ENCODE data around the gene UGT1A10.
"Not testable (repeated sequence)": the region's sequence is repeated elsewhere in the genome, so short reads cannot be mapped to it uniquely, and the experiment has no call there.

The UGT1A10 gene

DNA sequence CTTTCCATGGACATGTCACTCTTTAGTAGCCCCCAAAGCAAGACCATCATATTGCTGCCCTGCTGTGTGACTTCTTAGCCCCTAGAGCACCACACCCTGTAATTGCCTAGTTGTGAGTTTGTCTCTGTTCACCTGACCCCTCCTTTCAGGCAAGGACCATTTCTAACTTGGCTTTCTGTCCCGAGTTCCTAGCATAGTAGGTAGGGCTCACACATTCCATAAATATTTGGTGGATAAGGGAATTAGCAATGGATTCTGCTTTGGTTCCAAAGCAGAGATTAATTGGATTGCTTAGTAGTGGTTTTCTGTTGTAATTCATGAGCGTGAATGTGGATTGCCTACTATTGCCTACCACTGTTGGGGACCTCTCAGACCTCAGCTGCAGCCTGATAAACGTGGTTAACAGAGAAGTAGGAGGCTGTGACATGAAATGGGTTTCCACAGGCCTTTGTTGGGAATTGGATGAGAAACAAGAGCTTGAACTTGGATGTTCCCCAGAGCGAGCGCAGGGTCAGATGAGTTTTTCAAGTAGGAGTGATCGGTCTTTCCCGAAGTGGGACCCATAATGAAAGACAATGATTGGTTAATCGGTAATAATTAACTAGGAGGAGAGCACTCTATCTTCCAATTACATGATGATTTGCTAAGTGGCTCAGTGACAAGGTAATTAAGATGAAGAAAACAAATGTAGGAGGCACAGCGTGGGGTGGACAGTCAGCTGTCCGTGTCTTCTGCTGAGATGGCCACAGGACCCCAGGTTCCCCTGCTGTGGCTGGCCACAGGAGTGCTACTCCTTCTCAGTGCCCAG, 110.4 kb downstream of the UGT1A10 start:
- DNase-seq, result no peak

DNA sequence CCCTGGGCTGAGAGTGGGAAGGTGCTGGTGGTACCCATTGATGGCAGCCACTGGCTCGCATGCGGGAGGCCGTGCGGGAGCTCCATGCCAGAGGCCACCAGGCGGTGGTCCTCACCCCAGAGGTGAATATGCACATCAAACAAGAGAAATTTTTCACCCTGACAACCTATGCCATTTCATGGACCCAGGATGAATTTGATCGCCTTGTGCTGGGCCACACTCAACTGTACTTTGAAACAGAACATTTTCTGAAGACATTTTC, 111.0 kb downstream of the UGT1A10 start:
- DNase-seq, result no peak

DNA sequence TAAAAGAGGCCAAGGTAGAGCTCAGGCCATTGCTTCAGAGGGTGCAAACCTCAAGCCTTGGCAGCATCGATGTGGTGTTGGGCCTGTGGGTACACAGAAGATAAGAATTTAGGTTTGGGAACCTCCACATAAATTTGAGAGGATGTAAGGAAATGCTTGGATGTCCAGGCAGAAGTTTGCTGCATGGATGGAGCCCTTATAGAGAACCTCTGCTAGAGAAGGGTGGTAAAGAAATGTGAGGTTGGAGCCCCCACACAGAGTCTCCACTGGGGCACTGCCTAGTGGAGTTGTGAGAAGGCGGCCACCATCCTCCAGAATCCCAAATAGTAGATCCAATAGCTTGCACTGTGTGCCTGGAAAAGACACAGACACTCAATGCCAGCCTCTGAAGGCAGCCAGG, 114.4 kb downstream of the UGT1A10 start:
- DNase-seq, result not testable (repeated sequence)

- DNase-seq, result not testable (repeated sequence)
Observed at GRCh38 chr2:233751212-233752009, 115.2 kb downstream of the UGT1A10 start.

DNA sequence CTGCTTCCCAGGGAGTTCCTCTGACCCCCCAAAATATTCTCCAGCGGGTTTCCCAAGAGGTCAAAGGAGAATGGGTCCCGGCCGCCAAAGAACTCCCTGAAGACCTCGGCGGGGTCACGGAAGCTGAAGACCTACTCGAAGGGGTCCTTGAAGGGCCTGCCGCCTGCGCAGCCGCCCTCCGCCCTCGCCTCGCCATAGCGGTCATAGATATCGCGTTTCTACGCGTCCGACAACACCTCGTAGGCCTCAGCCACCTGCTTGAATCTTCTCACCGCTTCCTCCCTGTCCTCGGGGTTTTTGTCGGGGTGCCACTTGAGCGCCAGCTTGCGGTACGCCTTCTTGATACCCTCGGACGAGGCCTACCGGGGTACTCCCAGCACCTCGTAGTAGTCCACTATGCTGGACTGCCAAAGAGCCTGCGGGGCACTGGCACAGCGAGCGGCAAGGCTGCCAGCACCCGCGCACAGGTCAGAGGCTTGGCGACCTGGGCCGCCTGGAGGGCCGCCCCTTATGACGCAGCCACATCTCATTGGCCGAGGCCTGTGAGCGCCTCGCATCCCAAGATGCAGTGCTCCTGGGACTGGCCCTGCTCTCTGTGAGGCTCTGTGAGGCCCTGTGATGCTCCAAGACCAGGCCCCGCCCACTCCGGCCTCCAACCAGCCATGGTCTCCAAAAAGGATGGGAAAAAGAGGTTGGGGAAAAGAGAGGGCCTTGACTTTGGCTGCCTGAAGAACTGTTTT, 118.8 kb downstream of the UGT1A10 start:
- DNase-seq, result no peak

GRCh38 chr2:233756429-233757081, 120.3 kb downstream of the UGT1A10 start:
- DNase-seq, result no peak

DNA sequence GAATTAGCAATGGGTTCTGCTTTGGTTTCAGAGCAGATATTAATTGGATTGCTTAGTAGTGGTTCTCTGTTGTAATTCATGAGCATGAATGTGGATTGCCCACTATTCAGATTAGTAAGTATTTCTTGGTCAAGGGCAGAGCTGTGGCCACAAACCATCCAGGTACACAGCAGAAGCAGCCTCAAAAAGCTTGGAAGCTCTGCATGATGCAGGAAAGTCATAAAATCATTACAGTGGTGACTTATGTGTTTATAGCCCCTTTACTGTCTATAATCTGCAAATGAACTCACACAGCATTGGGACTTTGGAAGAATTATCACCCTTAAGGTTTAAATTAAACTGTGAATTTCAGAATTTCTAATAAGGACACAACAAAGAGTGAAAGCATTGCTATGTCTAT, 121.9 kb downstream of the UGT1A10 start:
- no peak for DNase-seq

DNA sequence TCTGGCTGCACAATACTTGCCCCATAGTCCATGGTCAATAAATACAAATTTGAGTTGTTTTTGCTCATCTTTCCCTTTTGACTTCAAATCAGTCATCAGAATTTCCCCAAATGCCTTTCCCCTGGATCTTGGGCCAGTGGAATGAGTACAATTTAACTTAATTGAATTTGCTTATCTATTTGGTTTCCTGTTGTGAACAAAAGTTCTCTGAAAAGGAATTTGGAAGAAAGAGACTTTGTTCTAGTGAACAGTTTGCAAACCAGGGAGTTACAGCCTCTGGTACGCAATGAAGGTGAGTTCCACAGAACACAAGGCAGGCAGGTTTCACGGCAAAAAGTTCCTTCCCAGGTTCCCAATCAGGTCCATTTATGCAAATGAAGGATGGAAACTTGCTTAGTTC, 122.6 kb downstream of the UGT1A10 start:
- no peak for DNase-seq

- DNase-seq, result no peak
Observed at GRCh38 chr2:233760043-233760442, 123.8 kb downstream of the UGT1A10 start, which contains the start of gene UGT1A1. Gene UGT1A1, plus strand, starts transcription at chr2:233760270. Its CDS starts 18 bp downstream, at chr2:233760288.

GRCh38 chr2:233761040-233761769, 125.0 kb downstream of the UGT1A10 start:
- DNase-seq, result no peak

GRCh38 chr2:233764264-233764663, 128.0 kb downstream of the UGT1A10 start:
- DNase-seq, result no peak

DNA sequence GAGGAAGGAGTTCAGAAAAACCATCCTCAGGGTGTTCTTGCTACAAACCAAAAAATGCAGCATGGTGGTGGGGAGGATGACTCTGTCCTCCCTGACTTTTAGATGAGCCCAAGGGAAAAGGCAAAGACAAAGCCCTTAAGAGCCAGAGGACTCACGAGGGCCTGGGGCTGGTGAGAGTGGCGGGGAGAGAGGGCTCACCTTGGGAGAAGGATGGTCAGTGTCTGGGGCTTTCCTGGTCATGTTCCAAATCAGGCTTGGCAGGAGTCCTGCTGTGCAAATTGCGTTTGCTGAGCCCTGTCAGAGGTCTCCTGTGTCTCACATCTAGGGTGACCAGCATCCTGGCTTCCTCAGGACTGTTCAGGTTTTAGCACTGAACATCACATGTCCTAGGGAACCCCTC, 128.5 kb downstream of the UGT1A10 start:
- DNase-seq, result no peak

DNA sequence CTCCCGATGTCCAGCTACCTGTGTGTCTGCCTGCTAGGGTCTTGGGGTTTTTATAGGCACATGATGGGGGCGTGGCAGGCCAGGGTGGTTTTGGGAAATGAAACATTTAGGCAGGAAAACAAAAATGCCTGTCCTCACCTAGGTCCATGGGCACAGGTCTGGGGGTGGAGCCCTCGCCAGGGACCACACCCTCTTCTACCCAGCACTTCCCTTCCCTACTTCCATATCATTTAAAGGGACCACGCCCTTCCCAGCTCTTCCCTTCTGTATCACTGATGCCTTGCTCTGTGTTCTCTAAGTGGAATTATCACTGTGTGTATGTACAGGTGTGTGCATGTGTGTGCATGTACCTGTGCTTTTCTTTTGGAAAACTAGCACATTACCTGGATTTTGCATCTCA, 130.2 kb downstream of the UGT1A10 start:
- DNase-seq, result no peak

DNA sequence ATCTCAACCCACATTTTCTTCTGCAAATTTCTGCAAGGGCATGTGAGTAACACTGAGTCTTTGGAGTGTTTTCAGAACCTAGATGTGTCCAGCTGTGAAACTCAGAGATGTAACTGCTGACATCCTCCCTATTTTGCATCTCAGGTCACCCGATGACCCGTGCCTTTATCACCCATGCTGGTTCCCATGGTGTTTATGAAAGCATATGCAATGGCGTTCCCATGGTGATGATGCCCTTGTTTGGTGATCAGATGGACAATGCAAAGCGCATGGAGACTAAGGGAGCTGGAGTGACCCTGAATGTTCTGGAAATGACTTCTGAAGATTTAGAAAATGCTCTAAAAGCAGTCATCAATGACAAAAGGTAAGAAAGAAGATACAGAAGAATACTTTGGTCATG, 131.8 kb downstream of the UGT1A10 start:
- DNase-seq, result no peak

- DNase-seq, result no peak
Observed at GRCh38 chr2:233769260-233769659, 133.0 kb downstream of the UGT1A10 start.

DNA sequence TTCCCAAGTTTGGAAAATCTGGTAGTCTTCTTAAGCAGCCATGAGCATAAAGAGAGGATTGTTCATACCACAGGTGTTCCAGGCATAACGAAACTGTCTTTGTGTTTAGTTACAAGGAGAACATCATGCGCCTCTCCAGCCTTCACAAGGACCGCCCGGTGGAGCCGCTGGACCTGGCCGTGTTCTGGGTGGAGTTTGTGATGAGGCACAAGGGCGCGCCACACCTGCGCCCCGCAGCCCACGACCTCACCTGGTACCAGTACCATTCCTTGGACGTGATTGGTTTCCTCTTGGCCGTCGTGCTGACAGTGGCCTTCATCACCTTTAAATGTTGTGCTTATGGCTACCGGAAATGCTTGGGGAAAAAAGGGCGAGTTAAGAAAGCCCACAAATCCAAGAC, 135.9 kb downstream of the UGT1A10 start:
- DNase-seq, result no peak

GRCh38 chr2:233772583-233772982, 136.3 kb downstream of the UGT1A10 start:
- DNase-seq, result no peak

DNA sequence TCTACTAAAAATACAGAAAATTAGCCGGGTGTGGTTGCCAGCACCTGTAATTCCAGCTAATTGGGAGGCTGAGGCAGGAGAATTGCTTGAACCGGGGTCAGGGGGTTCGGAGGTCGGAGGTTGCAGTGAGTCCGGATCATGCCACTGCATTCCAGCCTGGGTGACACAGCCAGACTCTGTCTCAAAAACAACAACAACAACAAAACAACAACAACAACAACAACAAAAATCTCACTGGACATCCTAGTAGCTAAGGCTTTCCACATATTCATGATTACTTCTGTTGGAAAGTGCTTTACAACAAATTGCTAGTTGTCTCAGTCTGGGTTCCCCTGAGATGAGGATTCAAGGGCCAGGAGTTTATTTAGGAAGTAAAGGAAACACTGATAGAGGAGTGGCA, 137.6 kb downstream of the UGT1A10 start:
- DNase-seq, result no peak

- no peak for DNase-seq
Observed at GRCh38 chr2:233775414-233775813, 139.2 kb downstream of the UGT1A10 start.

- DNase-seq, result no peak
Observed at GRCh38 chr2:233778030-233778429, 141.8 kb downstream of the UGT1A10 start, which contains the start of gene MROH2A. Gene MROH2A, plus strand, starts transcription at chr2:233778330. Its CDS starts 1,029 bp downstream, at chr2:233779359.

GRCh38 chr2:233779722-233780121, 143.5 kb downstream of the UGT1A10 start:
- DNase-seq, result no peak

- no peak for DNase-seq
Observed at GRCh38 chr2:233780771-233781170, 144.5 kb downstream of the UGT1A10 start.

All from NCI-H2081 treated with DMSO at 0.1 percent for 48 hours (cell line).